ENCODE results near the gene ANGPT4. TPM values are rescaled to one million over a fixed set of nuclear protein-coding genes. Genes with fewer than 3 reads are reported as not detected.

Gene ANGPT4
- polyA plus RNA-seq, 3 donors = 0.07 to 0.14 TPM; not detected in 1

- Mint-ChIP-seq H3K36me3 (no peaks in the 10 kb centered on the region), H3K4me3 (peak overlapping the region; percentile 56 to 64), H3K4me1 (peaks cover 57% of the 10 kb centered on the region), H3K9me3 (peaks cover 0 to 3% (median 0%) of the 10 kb centered on the region in 7 donors), H3K27ac (peak overlapping the region in 6 of 7 donors; percentile 11 to 62 (median 41)), H3K27me3 (ENCODE audit: low read depth in 3 of 3) (peaks cover 5 to 23% (median 19%) of the 10 kb centered on the region in 3 donors)
- Histone ChIP-seq H3K9me3 (replicated peaks in 1 of 2; ENCODE audit: control insufficient read depth in 1 of 2, insufficient read depth in 1 of 2, low read length in 2 of 2) (no peaks in the 10 kb centered on the region), H3K79me2 (ENCODE audit: insufficient read depth, low read length) (no peaks in the 10 kb centered on the region), H3K9ac (ENCODE audit: insufficient read depth, low read length, poor library complexity, severe bottlenecking) (no peak overlapping the region), H3K27ac (ENCODE audit: low read depth in 1 of 2, low read length in 2 of 2) (no peak overlapping the region), H2AFZ (ENCODE audit: insufficient read depth, low read depth, low read length, poor library complexity, severe bottlenecking) (no peak overlapping the region), H3K36me3 (replicated peaks in 1 of 2; ENCODE audit: control insufficient read depth in 1 of 2, insufficient read depth in 2 of 2, low read length in 2 of 2) (no peaks in the 10 kb centered on the region), H3K4me3 (replicated peaks in 1 of 3; ENCODE audit: low read depth in 2 of 3, low read length in 3 of 3) (peak overlapping the region in 1 of 3 experiments; percentile 36), H3K27me3 (ENCODE audit: control insufficient read depth in 2 of 2, insufficient read depth in 2 of 2, low read length in 2 of 2) (no peaks in the 10 kb centered on the region), H3K4me1 (ENCODE audit: control insufficient read depth in 1 of 2, insufficient read depth in 2 of 2, low read length in 2 of 2) (peaks cover 36 to 44% of the 10 kb centered on the region in 2 donors), H3K4me2 (replicated peaks; ENCODE audit: extremely low read depth, low read length, poor library complexity, severe bottlenecking) (peak overlapping the region; percentile 48), H4K20me1 (ENCODE audit: insufficient read depth, low read length) (no peaks in the 10 kb centered on the region)
- peak in 2 of 3 donors; percentile 12 to 20 for DNase-seq
- WGBS (ENCODE audit: insufficient coverage) = 52% methylated on average over 15 of the region's 15 CpGs
- no peak for TF ChIP-seq CTCF (IDR thresholded peaks at IDR 0.05)
- intact Hi-C loops (cut with micrococcal nuclease) = no loop called here
Observed at GRCh38 chr20:914727-915498, 1.2 kb downstream of the ANGPT4 start.

- intact Hi-C loops (cut with micrococcal nuclease) = no loop called here
- no peak for DNase-seq
- Mint-ChIP-seq H3K4me1 (peaks cover 42% of the 10 kb centered on the region), H3K9me3 (peaks cover 0 to 3% (median 0%) of the 10 kb centered on the region in 7 donors), H3K36me3 (no peaks in the 10 kb centered on the region), H3K27ac (peak overlapping the region in 1 of 7 donors; percentile 47), H3K27me3 (ENCODE audit: low read depth in 3 of 3) (peaks cover 3 to 23% (median 19%) of the 10 kb centered on the region in 3 donors), H3K4me3 (no peak overlapping the region)
- WGBS (ENCODE audit: insufficient coverage) = 97% methylated on average over 5 of the region's 5 CpGs
- Histone ChIP-seq H3K79me2 (ENCODE audit: insufficient read depth, low read length) (no peaks in the 10 kb centered on the region), H3K4me2 (replicated peaks; ENCODE audit: extremely low read depth, low read length, poor library complexity, severe bottlenecking) (no peak overlapping the region), H3K27me3 (ENCODE audit: control insufficient read depth in 2 of 2, insufficient read depth in 2 of 2, low read length in 2 of 2) (no peaks in the 10 kb centered on the region), H2AFZ (ENCODE audit: insufficient read depth, low read depth, low read length, poor library complexity, severe bottlenecking) (no peak overlapping the region), H3K4me1 (ENCODE audit: control insufficient read depth in 1 of 2, insufficient read depth in 2 of 2, low read length in 2 of 2) (peaks cover 26 to 29% of the 10 kb centered on the region in 2 donors), H3K36me3 (replicated peaks in 1 of 2; ENCODE audit: control insufficient read depth in 1 of 2, insufficient read depth in 2 of 2, low read length in 2 of 2) (no peaks in the 10 kb centered on the region), H3K4me3 (replicated peaks in 1 of 3; ENCODE audit: low read depth in 2 of 3, low read length in 3 of 3) (no peak overlapping the region), H3K9me3 (replicated peaks in 1 of 2; ENCODE audit: control insufficient read depth in 1 of 2, insufficient read depth in 1 of 2, low read length in 2 of 2) (no peaks in the 10 kb centered on the region), H3K27ac (ENCODE audit: low read depth in 1 of 2, low read length in 2 of 2) (no peak overlapping the region), H3K9ac (ENCODE audit: insufficient read depth, low read length, poor library complexity, severe bottlenecking) (no peak overlapping the region), H4K20me1 (ENCODE audit: insufficient read depth, low read length) (no peaks in the 10 kb centered on the region)
- TF ChIP-seq CTCF (IDR thresholded peaks at IDR 0.05) = no peak
Observed at GRCh38 chr20:913306-913849, 2.8 kb downstream of the ANGPT4 start.
